Natural killer cell (primary cell): ENCODE data around the gene TNNI3. TPM values are rescaled to one million over a fixed set of nuclear protein-coding genes. Genes with fewer than 3 reads are reported as not detected.

Source experiments
- ATAC-seq, 3 donors: fragments of 150-1000 bp in 2 of 3; fragments of 200-7000 bp in 1 of 3; cut with Tn5 transposase; 1 replicate in 1 of 3; 2 replicates in 2 of 3; pipeline ENCODE4 v1.10.0; 2021; ENCODE audit warnings: mild to moderate bottlenecking in 2 of 3, moderate library complexity in 2 of 3
- DNase-seq, 2 donors: peaks; one replicate each; pipeline versions ENCODE4 v3.0.0 to v3.0.0-alpha.2; 2013 to 2021; ENCODE audit warnings: mixed read lengths in 1 of 2
- H3K27ac ChIP-seq: one replicate; pipeline ENCODE4 v1.5.1; 2013; ENCODE audit warnings: mild to moderate bottlenecking, low read length
- H3K27me3 ChIP-seq: one replicate; pipeline ENCODE4 v1.6.1; 2013; ENCODE audit warnings: low read length; ENCODE audit not compliant: control insufficient read depth, insufficient read depth
- H3K36me3 ChIP-seq: one replicate; pipeline ENCODE4 v1.6.1; 2013; ENCODE audit warnings: low read length; ENCODE audit not compliant: control insufficient read depth, insufficient read depth
- H3K4me1 ChIP-seq: one replicate; pipeline ENCODE4 v1.6.1; 2013; ENCODE audit warnings: low read length; ENCODE audit not compliant: control insufficient read depth, insufficient read depth
- H3K4me3 ChIP-seq: one replicate; pipeline ENCODE4 v1.5.1; 2013; ENCODE audit warnings: low read length
- H3K9me3 ChIP-seq: one replicate; pipeline ENCODE4 v1.6.1; 2013; ENCODE audit warnings: low read length; ENCODE audit not compliant: control insufficient read depth, insufficient read depth
- H3K27ac Mint-ChIP-seq, 2 donors: one replicate each; pipeline ENCODE4 v1.8.0; 2022; ENCODE audit warnings: mild to moderate bottlenecking in 2 of 2, mixed read lengths in 2 of 2, moderate library complexity in 1 of 2
- H3K27me3 Mint-ChIP-seq, 2 donors: one replicate each; pipeline ENCODE4 v1.8.0; 2022; ENCODE audit warnings: low read depth in 2 of 2, mixed read lengths in 2 of 2
- H3K36me3 Mint-ChIP-seq: one replicate; pipeline ENCODE4 v1.8.0; 2022; ENCODE audit warnings: mixed read lengths
- H3K4me1 Mint-ChIP-seq, 2 donors: one replicate each; pipeline ENCODE4 v1.8.0; 2022; ENCODE audit warnings: mixed read lengths in 2 of 2
- H3K4me3 Mint-ChIP-seq: one replicate; pipeline ENCODE4 v1.8.0; 2022; ENCODE audit warnings: mild to moderate bottlenecking, moderate library complexity, mixed read lengths
- H3K9me3 Mint-ChIP-seq, 2 donors: one replicate each; pipeline ENCODE4 v1.8.0; 2022; ENCODE audit warnings: mixed read lengths in 2 of 2
- CTCF ChIP-seq: fragments of 200-600 bp; IDR thresholded peaks from one replicate; pipeline ENCODE4 v1.8.0; 2022; ENCODE audit warnings: antibody characterized with exemption
- WGBS: methylation state at CpG from one replicate; pipeline ENCODE4 v1.1.7; 2013; ENCODE audit warnings: missing lambda C conversion rate; ENCODE audit not compliant: insufficient coverage; 5-methylcytosine and 5-hydroxymethylcytosine counted together
- intact Hi-C: fragments of 100-400 bp; cut with micrococcal nuclease; formaldehyde crosslinking; loops from one replicate; pipeline ENCODE4 v1.14.2; 2022
- total RNA-seq, 4 donors: library from RNA; stranded (reverse); fragments of 120-200 nt in 1 of 4; gene quantifications; one replicate each; pipeline versions ENCODE4 v1.2.3 to v1.2.4, GENCODE V29; 2013 to 2022

Gene TNNI3
- total RNA-seq, 3 donors from 2014 or later (not counting 1 experiment from before 2014, with no cell fraction given) = 0.94 TPM; not detected in 2

GRCh38 chr19:55146705-55147273 lies 10.7 kb downstream of the TNNI3 start:
- Histone ChIP-seq H3K27me3 (peaks cover 30% of the 10 kb centered on the region), H3K27ac (no peak overlapping the region), H3K4me1 (peaks cover 17% of the 10 kb centered on the region), H3K36me3 (no peaks in the 10 kb centered on the region), H3K4me3 (no peak overlapping the region), H3K9me3 (peaks cover 5% of the 10 kb centered on the region)
- Mint-ChIP-seq H3K4me1 (peaks cover 4 to 8% of the 10 kb centered on the region in 2 donors), H3K27ac (no peak overlapping the region), H3K9me3 (no peaks in the 10 kb centered on the region), H3K27me3 (peaks cover 28 to 37% of the 10 kb centered on the region in 2 donors), H3K36me3 (no peaks in the 10 kb centered on the region), H3K4me3 (no peak overlapping the region)
- DNase-seq = no peak
- ATAC-seq = no peak
- intact Hi-C loops = no loop called here
- whole genome bisulfite sequencing = 6% methylated on average over 21 of the region's 27 CpGs
- no peak for TF ChIP-seq CTCF

GRCh38 chr19:55146078-55146704 lies 11.3 kb downstream of the TNNI3 start:
- intact Hi-C loops = no loop called here
- peaks cover 31 to 38% of the 10 kb centered on the region in 2 donors for H3K27me3 Mint-ChIP-seq
- ATAC-seq (peak in 2 of 3 donors; percentile 46 to 57), DNase-seq (peak in 1 of 2 donors; percentile 53)
- no peak overlapping the region for H3K27ac ChIP-seq
- H3K4me3 ChIP-seq = no peak overlapping the region
- H3K9me3 ChIP-seq = peaks cover 3% of the 10 kb centered on the region
- H3K36me3 ChIP-seq = no peaks in the 10 kb centered on the region
- H3K4me3 Mint-ChIP-seq = no peak overlapping the region
- H3K27ac Mint-ChIP-seq = no peak overlapping the region
- H3K27me3 ChIP-seq = peaks cover 36% of the 10 kb centered on the region
- WGBS = under 1% methylated on average over 27 of the region's 41 CpGs
- peak; percentile 38 for TF ChIP-seq CTCF
- H3K9me3 Mint-ChIP-seq = no peaks in the 10 kb centered on the region
- no peaks in the 10 kb centered on the region for H3K36me3 Mint-ChIP-seq
- H3K4me1 ChIP-seq = peaks cover 20% of the 10 kb centered on the region
- H3K4me1 Mint-ChIP-seq = peaks cover 0 to 7% of the 10 kb centered on the region in 2 donors

DNA sequence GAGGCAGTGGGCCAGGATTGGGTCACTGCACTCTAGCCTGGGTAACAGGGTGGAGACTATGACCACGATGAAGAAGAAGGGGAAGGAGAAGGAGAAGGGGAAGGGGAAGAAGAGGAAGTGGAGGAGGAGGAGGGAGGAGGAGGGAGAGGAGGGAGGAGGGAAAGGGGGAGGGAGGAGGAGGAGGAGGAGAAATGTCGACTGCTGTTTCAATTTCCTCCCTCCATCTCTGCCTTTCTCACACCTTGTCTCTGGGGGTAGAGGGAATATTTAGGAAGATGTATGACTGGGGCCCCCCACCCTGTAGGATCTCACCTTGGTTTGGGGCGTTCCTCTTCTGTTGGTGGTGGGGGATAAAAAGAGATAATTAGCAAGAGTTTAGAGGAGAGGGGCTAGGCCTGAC lies 12.3 kb downstream of the TNNI3 start:
- peaks cover 3% of the 10 kb centered on the region for H3K9me3 ChIP-seq
- H3K4me3 Mint-ChIP-seq = no peak overlapping the region
- H3K36me3 Mint-ChIP-seq = no peaks in the 10 kb centered on the region
- no peak for TF ChIP-seq CTCF
- H3K27me3 Mint-ChIP-seq = peaks cover 36 to 38% of the 10 kb centered on the region in 2 donors
- no peak for ATAC-seq
- no peak overlapping the region for H3K4me3 ChIP-seq
- no peaks in the 10 kb centered on the region for H3K36me3 ChIP-seq
- peaks cover 22% of the 10 kb centered on the region for H3K4me1 ChIP-seq
- H3K27ac Mint-ChIP-seq = no peak overlapping the region
- peaks cover 0 to 9% of the 10 kb centered on the region in 2 donors for H3K4me1 Mint-ChIP-seq
- DNase-seq = no peak
- 9% methylated on average over 2 of the region's 3 CpGs for WGBS
- intact Hi-C loops = no loop called here
- peaks cover 41% of the 10 kb centered on the region for H3K27me3 ChIP-seq
- H3K27ac ChIP-seq = no peak overlapping the region
- no peaks in the 10 kb centered on the region for H3K9me3 Mint-ChIP-seq
